ENCODE results near the gene MINDY2.
"Not testable (repeated sequence)": the region's sequence is repeated elsewhere in the genome, so short reads cannot be mapped to it uniquely, and the experiment has no call there.

MINDY2 gene

GRCh38 chr15:58854593-58854992 lies 83.5 kb downstream of the MINDY2 start:
- H3K4me3 ChIP-seq (ENCODE audit: low read length) = no peak overlapping the region
- no peaks in the 10 kb centered on the region for H3K27me3 ChIP-seq (ENCODE audit: control insufficient read depth, insufficient read depth, low read length)
- no peak overlapping the region for H3K27ac ChIP-seq (ENCODE audit: low read depth, low read length)
- H3K36me3 ChIP-seq (ENCODE audit: control insufficient read depth, insufficient read depth, low read length) = no peaks in the 10 kb centered on the region
- H3K4me1 ChIP-seq (ENCODE audit: control insufficient read depth, insufficient read depth, low read length) = no peaks in the 10 kb centered on the region
- H3K9ac ChIP-seq (ENCODE audit: low read length) = no peak overlapping the region

- Histone ChIP-seq H3K4me1 (ENCODE audit: control insufficient read depth, insufficient read depth, low read length) (no peaks in the 10 kb centered on the region), H3K36me3 (ENCODE audit: control insufficient read depth, insufficient read depth, low read length) (no peaks in the 10 kb centered on the region), H3K27ac (ENCODE audit: low read depth, low read length) (no peak overlapping the region), H3K9ac (ENCODE audit: low read length) (no peak overlapping the region), H3K27me3 (ENCODE audit: control insufficient read depth, insufficient read depth, low read length) (no peaks in the 10 kb centered on the region), H3K4me3 (ENCODE audit: low read length) (no peak overlapping the region)
Observed at GRCh38 chr15:58856086-58856485, 85.0 kb downstream of the MINDY2 start.

GRCh38 chr15:58856621-58857020 lies 85.5 kb downstream of the MINDY2 start:
- H3K4me1 ChIP-seq (ENCODE audit: control insufficient read depth, insufficient read depth, low read length); H3K27ac ChIP-seq (ENCODE audit: low read depth, low read length); H3K9ac ChIP-seq (ENCODE audit: low read length); H3K27me3 ChIP-seq (ENCODE audit: control insufficient read depth, insufficient read depth, low read length); H3K4me3 ChIP-seq (ENCODE audit: low read length); H3K36me3 ChIP-seq (ENCODE audit: control insufficient read depth, insufficient read depth, low read length): not testable (repeated sequence)

GRCh38 chr15:58862326-58862725 lies 91.2 kb downstream of the MINDY2 start:
- H3K9ac ChIP-seq (ENCODE audit: low read length) = no peak overlapping the region
- no peaks in the 10 kb centered on the region for H3K27me3 ChIP-seq (ENCODE audit: control insufficient read depth, insufficient read depth, low read length)
- H3K4me3 ChIP-seq (ENCODE audit: low read length) = no peak overlapping the region
- H3K4me1 ChIP-seq (ENCODE audit: control insufficient read depth, insufficient read depth, low read length) = no peaks in the 10 kb centered on the region
- H3K27ac ChIP-seq (ENCODE audit: low read depth, low read length) = no peak overlapping the region
- H3K36me3 ChIP-seq (ENCODE audit: control insufficient read depth, insufficient read depth, low read length) = no peaks in the 10 kb centered on the region

- no peak overlapping the region for H3K9ac ChIP-seq (ENCODE audit: low read length)
- H3K4me3 ChIP-seq (ENCODE audit: low read length) = peak overlapping the region; percentile 41
- no peaks in the 10 kb centered on the region for H3K27me3 ChIP-seq (ENCODE audit: control insufficient read depth, insufficient read depth, low read length)
- H3K27ac ChIP-seq (ENCODE audit: low read depth, low read length) = no peak overlapping the region
- H3K4me1 ChIP-seq (ENCODE audit: control insufficient read depth, insufficient read depth, low read length) = no peaks in the 10 kb centered on the region
- H3K36me3 ChIP-seq (ENCODE audit: control insufficient read depth, insufficient read depth, low read length) = no peaks in the 10 kb centered on the region
Observed at GRCh38 chr15:58864602-58865424, 93.7 kb downstream of the MINDY2 start.

GRCh38 chr15:58865425-58865880 lies 94.4 kb downstream of the MINDY2 start:
- H3K27me3 ChIP-seq (ENCODE audit: control insufficient read depth, insufficient read depth, low read length) = no peaks in the 10 kb centered on the region
- H3K36me3 ChIP-seq (ENCODE audit: control insufficient read depth, insufficient read depth, low read length) = no peaks in the 10 kb centered on the region
- H3K9ac ChIP-seq (ENCODE audit: low read length) = no peak overlapping the region
- peak overlapping the region; percentile 41 for H3K4me3 ChIP-seq (ENCODE audit: low read length)
- H3K27ac ChIP-seq (ENCODE audit: low read depth, low read length) = no peak overlapping the region
- H3K4me1 ChIP-seq (ENCODE audit: control insufficient read depth, insufficient read depth, low read length) = no peaks in the 10 kb centered on the region

GRCh38 chr15:58867926-58868325 lies 96.8 kb downstream of the MINDY2 start:
- Histone ChIP-seq H3K27ac (ENCODE audit: low read depth, low read length) (no peak overlapping the region), H3K4me3 (ENCODE audit: low read length) (no peak overlapping the region), H3K4me1 (ENCODE audit: control insufficient read depth, insufficient read depth, low read length) (no peaks in the 10 kb centered on the region), H3K27me3 (ENCODE audit: control insufficient read depth, insufficient read depth, low read length) (no peaks in the 10 kb centered on the region), H3K9ac (ENCODE audit: low read length) (no peak overlapping the region), H3K36me3 (ENCODE audit: control insufficient read depth, insufficient read depth, low read length) (no peaks in the 10 kb centered on the region)

- H3K27ac ChIP-seq (ENCODE audit: low read depth, low read length) = no peak overlapping the region
- H3K27me3 ChIP-seq (ENCODE audit: control insufficient read depth, insufficient read depth, low read length) = no peaks in the 10 kb centered on the region
- no peak overlapping the region for H3K4me3 ChIP-seq (ENCODE audit: low read length)
- no peak overlapping the region for H3K9ac ChIP-seq (ENCODE audit: low read length)
- no peaks in the 10 kb centered on the region for H3K36me3 ChIP-seq (ENCODE audit: control insufficient read depth, insufficient read depth, low read length)
- no peaks in the 10 kb centered on the region for H3K4me1 ChIP-seq (ENCODE audit: control insufficient read depth, insufficient read depth, low read length)
Observed at GRCh38 chr15:58870451-58870850, 99.3 kb downstream of the MINDY2 start.

GRCh38 chr15:58873267-58873666 lies 102.2 kb downstream of the MINDY2 start:
- Histone ChIP-seq H3K9ac (ENCODE audit: low read length) (no peak overlapping the region), H3K36me3 (ENCODE audit: control insufficient read depth, insufficient read depth, low read length) (peaks cover 5% of the 10 kb centered on the region), H3K4me3 (ENCODE audit: low read length) (no peak overlapping the region), H3K4me1 (ENCODE audit: control insufficient read depth, insufficient read depth, low read length) (no peaks in the 10 kb centered on the region), H3K27me3 (ENCODE audit: control insufficient read depth, insufficient read depth, low read length) (no peaks in the 10 kb centered on the region), H3K27ac (ENCODE audit: low read depth, low read length) (no peak overlapping the region)

GRCh38 chr15:58875343-58875742 lies 104.2 kb downstream of the MINDY2 start:
- no peaks in the 10 kb centered on the region for H3K27me3 ChIP-seq (ENCODE audit: control insufficient read depth, insufficient read depth, low read length)
- no peak overlapping the region for H3K27ac ChIP-seq (ENCODE audit: low read depth, low read length)
- no peaks in the 10 kb centered on the region for H3K4me1 ChIP-seq (ENCODE audit: control insufficient read depth, insufficient read depth, low read length)
- H3K9ac ChIP-seq (ENCODE audit: low read length) = no peak overlapping the region
- H3K36me3 ChIP-seq (ENCODE audit: control insufficient read depth, insufficient read depth, low read length) = peaks cover 12% of the 10 kb centered on the region
- no peak overlapping the region for H3K4me3 ChIP-seq (ENCODE audit: low read length)

- Histone ChIP-seq H3K9ac (ENCODE audit: low read length) (no peak overlapping the region), H3K27me3 (ENCODE audit: control insufficient read depth, insufficient read depth, low read length) (no peaks in the 10 kb centered on the region), H3K27ac (ENCODE audit: low read depth, low read length) (no peak overlapping the region), H3K36me3 (ENCODE audit: control insufficient read depth, insufficient read depth, low read length) (peaks cover 18% of the 10 kb centered on the region), H3K4me3 (ENCODE audit: low read length) (no peak overlapping the region), H3K4me1 (ENCODE audit: control insufficient read depth, insufficient read depth, low read length) (no peaks in the 10 kb centered on the region)
Observed at GRCh38 chr15:58876306-58877106, 105.4 kb downstream of the MINDY2 start.

GRCh38 chr15:58877999-58878825 lies 107.1 kb downstream of the MINDY2 start:
- H3K4me3 ChIP-seq (ENCODE audit: low read length) = no peak overlapping the region
- H3K36me3 ChIP-seq (ENCODE audit: control insufficient read depth, insufficient read depth, low read length) = peaks cover 26% of the 10 kb centered on the region
- H3K27me3 ChIP-seq (ENCODE audit: control insufficient read depth, insufficient read depth, low read length) = no peaks in the 10 kb centered on the region

More at GRCh38 chr15:58877999-58878825, 107.1 kb downstream of the MINDY2 start:
- Histone ChIP-seq H3K9ac (ENCODE audit: low read length) (no peak overlapping the region), H3K4me1 (ENCODE audit: control insufficient read depth, insufficient read depth, low read length) (no peaks in the 10 kb centered on the region), H3K27ac (ENCODE audit: low read depth, low read length) (no peak overlapping the region)
